A673 (cell line): ENCODE measurements around the gene MORN2. TPM values are rescaled to one million over a fixed set of nuclear protein-coding genes. Genes with fewer than 3 reads are reported as not detected.
A peak's percentile ranks its signal among the peaks of the same experiment; 100 is the strongest.

Source experiments
- BruUV-seq: library from RNA; stranded (reverse); fragments of 400-500 nt; replicated peaks from 2 replicates; lab custom pipeline; 2021; lab: Mats Ljungman, UMichigan
- CTCF ChIA-PET: fragments of 300-600 bp; sonication (Branson Sonifier 250); formaldehyde crosslinking; loops from one replicate; lab custom pipeline; 2022; ENCODE audit warnings: antibody characterized with exemption; lab: Charles Lee
- POLR2A ChIA-PET: fragments of 300-600 bp; sonication (Branson Sonifier 250); formaldehyde crosslinking; loops from one replicate; lab custom pipeline; 2022; ENCODE audit warnings: antibody characterized with exemption; ENCODE audit not compliant: low non-redundant PET; lab: Charles Lee
- DNase-seq: peaks from one replicate; pipeline ENCODE4 v3.0.0-alpha.2; 2015; ENCODE audit warnings: low spot score
- H3K27ac ChIP-seq: fragments of 200-600 bp; sonication (generic); 2 replicates; pipeline ENCODE4 v1.5.1; 2016; ENCODE audit warnings: mixed run types, low read depth, mild to moderate bottlenecking, mixed read lengths, antibody characterized with exemption, low read length; ENCODE audit not compliant: poor library complexity, severe bottlenecking
- H3K27me3 ChIP-seq: fragments of 200-600 bp; sonication (generic); replicated peaks from 2 replicates; pipeline ENCODE4 v1.6.1; 2017; ENCODE audit warnings: mixed run types, low read depth, mild to moderate bottlenecking, mixed read lengths, antibody characterized with exemption, low read length; ENCODE audit not compliant: insufficient read depth, poor library complexity
- H3K36me3 ChIP-seq: fragments of 200-600 bp; sonication (generic); 2 replicates; pipeline ENCODE4 v1.6.1; 2016; ENCODE audit warnings: mixed run types, mild to moderate bottlenecking, mixed read lengths, antibody characterized with exemption, low read length; ENCODE audit not compliant: insufficient read depth, poor library complexity, severe bottlenecking
- H3K4me1 ChIP-seq: fragments of 200-600 bp; sonication (generic); 2 replicates; pipeline ENCODE4 v1.6.1; 2017; ENCODE audit warnings: mixed run types, mild to moderate bottlenecking, mixed read lengths, antibody characterized with exemption, low read length; ENCODE audit not compliant: insufficient read depth, poor library complexity, severe bottlenecking
- H3K4me3 ChIP-seq: fragments of 200-600 bp; sonication (generic); 2 replicates; pipeline ENCODE4 v1.5.1; 2016; ENCODE audit warnings: low read depth, mixed run types, mild to moderate bottlenecking, mixed read lengths, low read length; ENCODE audit not compliant: poor library complexity, severe bottlenecking
- H3K9me3 ChIP-seq: fragments of 200-600 bp; sonication (generic); 2 replicates; pipeline ENCODE4 v1.6.1; 2016; ENCODE audit warnings: mixed run types, low read depth, mild to moderate bottlenecking, mixed read lengths, antibody characterized with exemption, low read length; ENCODE audit not compliant: poor library complexity, severe bottlenecking
- EZH2 ChIP-seq: fragments of 200-600 bp; sonication (generic); IDR thresholded peaks from 2 replicates; pipeline ENCODE4 v1.6.1; 2017; ENCODE audit warnings: borderline replicate concordance, low read depth, mild to moderate bottlenecking, mixed read lengths, antibody characterized with exemption, low read length; ENCODE audit not compliant: poor library complexity, severe bottlenecking
- intact Hi-C: fragments of 100-400 bp; cut with micrococcal nuclease; formaldehyde crosslinking; loops from one replicate; pipeline ENCODE4 v1.10.0; 2022; ENCODE audit not compliant: unreplicated experiment
- total RNA-seq: library from RNA; stranded (reverse); gene quantifications from 2 replicates; pipeline ENCODE4 v1.2.3, GENCODE V29; 2021
- TF ChIP-seq, protein P1 (sequence below): fragments of 300-800, 200-600 bp; sonication (generic); conservative IDR thresholded peaks from 2 replicates; pipeline ENCODE4 v1.5.1; 2017; ENCODE audit warnings: low read depth, mild to moderate bottlenecking, antibody characterized with exemption, low read length, moderate library complexity, mixed read lengths

The MORN2 gene
- total RNA-seq, 1 experiment from 2014 or later, result 29.0 TPM

DNA sequence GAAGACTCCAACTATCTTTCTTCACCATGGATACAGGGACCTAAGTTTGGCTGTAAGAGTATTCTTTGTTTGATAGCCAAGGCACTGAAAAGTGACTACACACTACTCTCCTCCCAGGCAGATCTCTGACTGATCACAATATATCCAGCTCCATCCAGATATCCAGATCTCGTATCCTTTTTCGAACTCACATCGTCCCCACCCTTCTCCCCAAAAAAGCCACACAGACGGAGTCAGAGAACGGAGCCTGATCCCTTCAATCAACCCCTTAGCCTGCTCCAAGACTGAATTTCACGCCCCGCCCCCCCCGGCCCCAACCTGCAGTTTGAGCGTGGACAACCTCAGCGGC is 575 bp upstream of the MORN2 start:
- no peaks in the 10 kb centered on the region for H3K36me3 ChIP-seq
- intact Hi-C loops, result no loop called here
- peaks cover 6% of the 10 kb centered on the region for H3K4me1 ChIP-seq
- ChIA-PET POLR2A (no interaction called here), CTCF (no interaction called here)
- no TSS peak for BruUV-seq
- peak overlapping the region; percentile 87 for H3K4me3 ChIP-seq
- H3K9me3 ChIP-seq, result no peaks in the 10 kb centered on the region
- H3K27me3 ChIP-seq, result no peaks in the 10 kb centered on the region
- DNase-seq, result no peak
- no peak for TF ChIP-seq EZH2
- peak overlapping the region; percentile 18 for H3K27ac ChIP-seq

DNA sequence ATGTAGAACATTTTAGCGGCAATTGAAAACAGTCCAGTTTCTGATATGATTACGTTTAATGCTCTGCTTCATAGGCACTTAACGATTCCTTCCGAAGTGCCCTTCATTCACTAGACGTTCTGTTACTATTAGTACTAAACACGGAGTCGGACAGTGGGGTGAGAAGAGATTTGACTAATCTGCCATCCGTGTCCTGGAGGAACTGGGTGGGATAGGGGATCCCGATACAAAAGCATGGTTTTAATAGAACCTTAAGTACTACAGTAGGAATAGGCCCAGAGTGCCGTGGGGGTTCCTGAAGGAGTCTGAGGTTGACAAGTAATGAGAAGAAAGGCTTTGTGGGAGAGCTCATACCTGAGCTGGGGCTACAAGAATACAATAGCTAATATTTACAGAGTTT is 631 bp downstream of the MORN2 start:
- no peaks in the 10 kb centered on the region for H3K36me3 ChIP-seq
- TF ChIP-seq EZH2, result no peak
- TF ChIP-seq, protein P1, sequence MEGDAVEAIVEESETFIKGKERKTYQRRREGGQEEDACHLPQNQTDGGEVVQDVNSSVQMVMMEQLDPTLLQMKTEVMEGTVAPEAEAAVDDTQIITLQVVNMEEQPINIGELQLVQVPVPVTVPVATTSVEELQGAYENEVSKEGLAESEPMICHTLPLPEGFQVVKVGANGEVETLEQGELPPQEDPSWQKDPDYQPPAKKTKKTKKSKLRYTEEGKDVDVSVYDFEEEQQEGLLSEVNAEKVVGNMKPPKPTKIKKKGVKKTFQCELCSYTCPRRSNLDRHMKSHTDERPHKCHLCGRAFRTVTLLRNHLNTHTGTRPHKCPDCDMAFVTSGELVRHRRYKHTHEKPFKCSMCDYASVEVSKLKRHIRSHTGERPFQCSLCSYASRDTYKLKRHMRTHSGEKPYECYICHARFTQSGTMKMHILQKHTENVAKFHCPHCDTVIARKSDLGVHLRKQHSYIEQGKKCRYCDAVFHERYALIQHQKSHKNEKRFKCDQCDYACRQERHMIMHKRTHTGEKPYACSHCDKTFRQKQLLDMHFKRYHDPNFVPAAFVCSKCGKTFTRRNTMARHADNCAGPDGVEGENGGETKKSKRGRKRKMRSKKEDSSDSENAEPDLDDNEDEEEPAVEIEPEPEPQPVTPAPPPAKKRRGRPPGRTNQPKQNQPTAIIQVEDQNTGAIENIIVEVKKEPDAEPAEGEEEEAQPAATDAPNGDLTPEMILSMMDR, result no peak
- no peaks in the 10 kb centered on the region for H3K9me3 ChIP-seq
- H3K4me3 ChIP-seq, result peak overlapping the region; percentile 87
- H3K27ac ChIP-seq, result peak overlapping the region; percentile 3
- DNase-seq, result peak; percentile 3
- H3K4me1 ChIP-seq, result peaks cover 6% of the 10 kb centered on the region
- intact Hi-C loops, result no loop called here
- H3K27me3 ChIP-seq, result no peaks in the 10 kb centered on the region
- BruUV-seq, result no TSS peak
- ChIA-PET CTCF (no interaction called here), POLR2A (no interaction called here)

DNA sequence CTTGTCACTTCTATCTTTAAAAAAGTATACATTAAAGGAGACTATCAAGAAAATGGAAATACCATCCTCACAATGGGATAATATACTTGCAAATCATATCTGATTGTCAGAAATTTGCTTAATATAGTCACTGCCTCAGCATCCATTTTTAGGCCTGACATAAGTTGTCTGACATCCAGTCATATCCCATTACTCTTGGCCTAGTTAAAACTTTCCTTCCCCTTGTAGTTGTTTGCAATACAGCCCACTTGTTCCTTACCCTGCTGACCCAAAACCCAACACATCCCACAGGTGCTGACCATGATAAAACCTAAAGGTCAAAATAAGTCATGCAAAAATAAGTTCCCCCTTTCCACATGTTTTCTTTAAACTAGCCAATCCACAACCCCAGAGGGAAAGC is 10.3 kb downstream of the MORN2 start:
- Histone ChIP-seq H3K9me3 (no peaks in the 10 kb centered on the region), H3K36me3 (no peaks in the 10 kb centered on the region), H3K27ac (no peak overlapping the region), H3K4me1 (no peaks in the 10 kb centered on the region), H3K27me3 (no peaks in the 10 kb centered on the region), H3K4me3 (no peak overlapping the region)
- POLR2A ChIA-PET, result no interaction called here
- intact Hi-C loops, result no loop called here
- CTCF ChIA-PET, result no interaction called here
- no peak for TF ChIP-seq EZH2
- TF ChIP-seq, protein P1, result no peak
- no peak for DNase-seq
- BruUV-seq, result no TSS peak

DNA sequence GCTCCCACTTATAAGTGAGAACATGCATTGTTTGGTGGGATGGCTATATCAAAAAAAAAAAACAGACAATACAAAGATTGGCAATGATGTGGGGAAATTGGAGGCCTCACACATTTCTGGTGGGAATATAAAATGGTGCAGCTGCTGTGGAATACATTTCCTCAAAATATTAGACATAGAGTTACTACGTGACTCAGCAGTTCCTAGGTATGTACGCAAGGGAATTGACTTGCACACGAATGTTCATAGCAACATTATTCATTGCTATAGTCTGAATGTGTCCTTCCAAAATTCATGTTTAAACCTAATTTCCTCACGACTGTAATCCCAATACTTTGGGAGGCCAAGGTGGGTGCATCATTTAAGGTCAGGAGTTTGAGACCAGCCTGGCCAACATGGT is 11.6 kb downstream of the MORN2 start:
- H3K36me3 ChIP-seq, result no peaks in the 10 kb centered on the region
- POLR2A ChIA-PET, result no interaction called here
- no peak overlapping the region for H3K4me3 ChIP-seq
- BruUV-seq, result no TSS peak
- no peak for DNase-seq
- H3K4me1 ChIP-seq, result no peaks in the 10 kb centered on the region
- no peaks in the 10 kb centered on the region for H3K9me3 ChIP-seq
- H3K27ac ChIP-seq, result no peak overlapping the region
- intact Hi-C loops, result no loop called here
- TF ChIP-seq, protein P1, result no peak
- no peak for TF ChIP-seq EZH2
- CTCF ChIA-PET, result no interaction called here
- no peaks in the 10 kb centered on the region for H3K27me3 ChIP-seq
